GM12864 (cell line): ENCODE data around the gene MYH1.

ENCODE experiments used
- DNase-seq: peaks from one replicate; pipeline ENCODE4 v3.0.0-alpha.2; 2011; ENCODE audit warnings: low read depth
- H3K4me3 ChIP-seq: 2 replicates; pipeline ENCODE4 v1.5.1; 2011; ENCODE audit warnings: mild to moderate bottlenecking, low read depth, low read length, control low read depth
- TF ChIP-seq, protein P1 (sequence below): IDR thresholded peaks from 2 replicates; pipeline ENCODE4 v1.5.1; 2011; ENCODE audit warnings: low read depth, mild to moderate bottlenecking, moderate library complexity, low read length, control low read depth, inconsistent platforms; ENCODE audit errors: missing control alignments

Gene MYH1

DNA sequence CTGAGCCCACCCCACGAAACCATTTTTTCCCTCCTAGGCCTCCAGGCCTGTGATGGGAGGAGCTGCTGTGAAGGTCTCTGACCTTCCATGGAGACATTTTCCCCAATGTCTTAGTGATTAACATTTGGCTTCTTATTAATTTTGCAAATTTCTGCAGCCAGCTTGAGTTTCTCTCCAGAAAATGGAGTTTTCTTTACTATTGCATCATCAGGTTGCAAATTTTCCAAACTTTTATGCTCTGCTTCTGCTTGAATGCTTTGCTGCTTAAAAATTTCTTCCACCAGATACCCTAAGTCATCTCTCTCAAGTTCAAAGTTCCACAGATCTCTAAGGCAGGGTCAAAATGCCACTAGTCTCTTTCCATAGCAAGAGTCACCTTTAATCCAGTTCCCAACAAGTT is 36.1 kb downstream of the MYH1 start:
- H3K4me3 ChIP-seq = no peak overlapping the region
- TF ChIP-seq, protein P1, sequence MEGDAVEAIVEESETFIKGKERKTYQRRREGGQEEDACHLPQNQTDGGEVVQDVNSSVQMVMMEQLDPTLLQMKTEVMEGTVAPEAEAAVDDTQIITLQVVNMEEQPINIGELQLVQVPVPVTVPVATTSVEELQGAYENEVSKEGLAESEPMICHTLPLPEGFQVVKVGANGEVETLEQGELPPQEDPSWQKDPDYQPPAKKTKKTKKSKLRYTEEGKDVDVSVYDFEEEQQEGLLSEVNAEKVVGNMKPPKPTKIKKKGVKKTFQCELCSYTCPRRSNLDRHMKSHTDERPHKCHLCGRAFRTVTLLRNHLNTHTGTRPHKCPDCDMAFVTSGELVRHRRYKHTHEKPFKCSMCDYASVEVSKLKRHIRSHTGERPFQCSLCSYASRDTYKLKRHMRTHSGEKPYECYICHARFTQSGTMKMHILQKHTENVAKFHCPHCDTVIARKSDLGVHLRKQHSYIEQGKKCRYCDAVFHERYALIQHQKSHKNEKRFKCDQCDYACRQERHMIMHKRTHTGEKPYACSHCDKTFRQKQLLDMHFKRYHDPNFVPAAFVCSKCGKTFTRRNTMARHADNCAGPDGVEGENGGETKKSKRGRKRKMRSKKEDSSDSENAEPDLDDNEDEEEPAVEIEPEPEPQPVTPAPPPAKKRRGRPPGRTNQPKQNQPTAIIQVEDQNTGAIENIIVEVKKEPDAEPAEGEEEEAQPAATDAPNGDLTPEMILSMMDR = no peak
- DNase-seq = no peak

DNA sequence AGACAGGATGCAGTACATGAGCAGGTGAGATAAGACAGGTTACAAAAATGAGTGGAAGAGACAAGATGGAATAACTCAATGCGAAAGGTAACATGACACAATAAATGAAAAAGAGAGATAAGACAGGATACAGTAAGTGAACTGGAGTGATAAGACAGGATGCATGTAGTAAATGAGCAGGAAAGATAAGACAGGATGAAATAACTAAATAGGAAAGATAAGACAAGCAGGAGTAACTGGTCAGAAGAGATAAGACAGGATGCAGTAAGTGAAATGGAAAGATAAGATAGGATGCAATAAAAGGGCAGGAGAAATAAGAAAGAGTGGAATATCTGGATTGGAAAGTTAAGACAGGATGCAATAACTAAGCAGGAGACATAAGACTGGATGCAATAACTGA is 40.6 kb downstream of the MYH1 start:
- DNase-seq = no peak
- TF ChIP-seq, protein P1 = no peak
- H3K4me3 ChIP-seq = no peak overlapping the region

DNA sequence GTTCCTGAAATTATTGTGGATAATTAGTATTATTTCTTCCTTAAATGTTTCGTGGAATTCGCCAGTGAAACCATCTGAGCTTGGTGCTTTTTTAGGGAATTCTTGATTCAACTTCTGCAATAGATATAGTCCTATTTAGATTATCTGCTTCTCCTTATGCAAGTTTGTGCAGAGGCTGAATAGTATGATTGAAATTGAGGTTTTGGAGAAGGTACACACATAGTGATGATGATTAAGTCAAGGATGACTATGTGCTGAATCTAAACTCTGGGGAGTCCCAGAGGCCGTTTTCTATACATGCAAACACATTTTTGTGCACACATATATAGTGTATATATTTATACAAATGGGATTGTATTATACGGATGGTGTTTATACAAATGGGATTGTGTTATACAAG is 43.8 kb downstream of the MYH1 start:
- DNase-seq = no peak
- TF ChIP-seq, protein P1 = no peak
- no peak overlapping the region for H3K4me3 ChIP-seq

DNA sequence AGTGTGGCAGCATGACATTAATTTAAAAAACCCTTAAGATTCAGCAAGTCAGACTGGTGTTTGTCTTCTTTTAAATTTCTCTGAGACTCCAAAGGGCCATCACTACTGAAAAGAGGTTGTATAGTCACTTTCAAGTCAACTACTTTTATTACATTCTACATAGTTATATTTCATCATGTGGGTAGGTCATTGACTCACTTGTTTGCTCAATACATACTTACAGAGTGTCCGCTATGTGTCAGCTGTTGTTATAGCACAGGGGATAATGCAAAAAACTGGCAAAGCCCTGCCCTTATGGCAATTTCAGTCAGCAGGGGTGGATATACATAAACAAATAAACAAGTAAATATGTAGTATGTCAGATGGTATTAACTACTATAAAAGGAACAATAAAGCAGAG is 46.5 kb downstream of the MYH1 start:
- DNase-seq = no peak
- H3K4me3 ChIP-seq = no peak overlapping the region
- TF ChIP-seq, protein P1 = no peak

DNA sequence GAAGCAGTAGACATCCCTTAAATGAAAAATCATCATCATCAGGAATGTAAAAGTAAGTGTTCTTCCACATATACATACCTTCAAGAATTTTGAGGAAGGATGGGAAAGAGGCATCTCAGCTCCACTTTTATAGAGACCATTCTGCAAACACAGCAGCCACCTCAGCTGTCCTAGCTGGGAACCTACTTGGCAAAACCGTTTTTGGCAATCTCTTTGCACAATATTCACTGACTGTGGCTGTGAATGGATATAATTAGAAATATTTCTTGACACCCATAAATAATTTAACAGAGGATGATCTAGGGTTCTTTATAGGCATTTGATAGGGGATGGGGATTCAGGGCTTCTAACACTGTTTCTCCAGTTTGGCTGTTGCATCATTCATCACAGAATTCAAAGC is 48.9 kb downstream of the MYH1 start, which contains the start of gene MYH4:
TSS of gene MYH4 (minus strand) at position 101 of the 400 bp plus-strand sequence. CDS start 2,814 bp downstream, outside the sequence.
- no peak within 1 kb of the TSS for H3K4me3 ChIP-seq
- TF ChIP-seq, protein P1 = no peak
- DNase-seq = no peak

DNA sequence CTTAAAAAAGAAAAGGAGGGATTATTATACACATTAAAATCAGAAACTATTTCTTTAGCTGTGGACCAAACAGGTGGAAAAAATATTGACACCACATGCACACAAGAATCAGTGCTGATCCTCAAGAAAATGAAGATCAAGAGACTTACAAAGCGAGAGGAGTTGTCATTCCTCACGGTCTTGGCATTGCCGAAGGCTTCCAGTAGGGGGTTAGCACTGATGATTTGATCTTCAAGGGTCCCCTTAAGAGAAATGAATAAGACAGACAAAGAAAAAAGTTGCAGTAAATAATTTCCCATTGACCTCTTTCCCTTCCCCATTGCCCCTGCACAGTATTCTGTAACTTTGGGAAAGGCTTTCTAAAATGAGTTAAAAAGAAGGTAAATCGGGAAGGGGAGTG is 54.9 kb downstream of the MYH1 start:
- no peak for DNase-seq
- no peak overlapping the region for H3K4me3 ChIP-seq
- TF ChIP-seq, protein P1 = peak; percentile 16

DNA sequence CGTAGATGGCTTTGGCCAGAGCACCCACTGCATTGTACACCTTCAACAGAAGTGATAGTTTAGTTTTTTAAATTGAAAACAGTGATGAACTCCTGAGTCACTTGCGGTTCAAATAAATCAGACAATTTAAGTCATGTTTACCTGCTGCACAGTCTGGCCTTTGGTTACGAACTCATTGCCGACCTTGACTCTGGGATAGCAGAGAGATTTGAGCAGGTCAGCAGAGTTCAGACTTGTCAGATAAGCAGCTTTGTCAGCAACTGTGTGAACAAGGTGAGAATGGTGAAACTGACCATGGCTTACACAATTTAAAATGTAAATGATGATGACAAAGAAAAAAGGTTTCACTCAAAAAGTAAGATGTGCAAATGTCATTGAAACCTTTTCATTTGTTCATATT is 58.3 kb downstream of the MYH1 start:
- TF ChIP-seq, protein P1 = no peak
- no peak overlapping the region for H3K4me3 ChIP-seq
- no peak for DNase-seq
